ENCODE results near the gene HMGXB4.

The HMGXB4 gene

GRCh38 chr22:35214968-35215367 lies 42.3 kb upstream of the HMGXB4 start:
- no peaks in the 10 kb centered on the region for H3K36me3 ChIP-seq (ENCODE audit: control insufficient read depth, insufficient read depth, low read length)
- H3K4me3 ChIP-seq (replicated peaks; ENCODE audit: low read depth, low read length), result no peak overlapping the region
- TF ChIP-seq, protein P1, sequence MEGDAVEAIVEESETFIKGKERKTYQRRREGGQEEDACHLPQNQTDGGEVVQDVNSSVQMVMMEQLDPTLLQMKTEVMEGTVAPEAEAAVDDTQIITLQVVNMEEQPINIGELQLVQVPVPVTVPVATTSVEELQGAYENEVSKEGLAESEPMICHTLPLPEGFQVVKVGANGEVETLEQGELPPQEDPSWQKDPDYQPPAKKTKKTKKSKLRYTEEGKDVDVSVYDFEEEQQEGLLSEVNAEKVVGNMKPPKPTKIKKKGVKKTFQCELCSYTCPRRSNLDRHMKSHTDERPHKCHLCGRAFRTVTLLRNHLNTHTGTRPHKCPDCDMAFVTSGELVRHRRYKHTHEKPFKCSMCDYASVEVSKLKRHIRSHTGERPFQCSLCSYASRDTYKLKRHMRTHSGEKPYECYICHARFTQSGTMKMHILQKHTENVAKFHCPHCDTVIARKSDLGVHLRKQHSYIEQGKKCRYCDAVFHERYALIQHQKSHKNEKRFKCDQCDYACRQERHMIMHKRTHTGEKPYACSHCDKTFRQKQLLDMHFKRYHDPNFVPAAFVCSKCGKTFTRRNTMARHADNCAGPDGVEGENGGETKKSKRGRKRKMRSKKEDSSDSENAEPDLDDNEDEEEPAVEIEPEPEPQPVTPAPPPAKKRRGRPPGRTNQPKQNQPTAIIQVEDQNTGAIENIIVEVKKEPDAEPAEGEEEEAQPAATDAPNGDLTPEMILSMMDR (IDR thresholded peaks at IDR 0.05; ENCODE audit: insufficient read depth, low read length, poor library complexity, severe bottlenecking), result no peak
- H3K27me3 ChIP-seq (replicated peaks; ENCODE audit: control insufficient read depth, insufficient read depth, low read length), result no peaks in the 10 kb centered on the region
- DNase-seq (ENCODE audit: extremely low read depth, insufficient read length), result no peak

- no peak for DNase-seq (ENCODE audit: extremely low read depth, insufficient read length)
Observed at GRCh38 chr22:35215993-35216392, 41.3 kb upstream of the HMGXB4 start.

DNA sequence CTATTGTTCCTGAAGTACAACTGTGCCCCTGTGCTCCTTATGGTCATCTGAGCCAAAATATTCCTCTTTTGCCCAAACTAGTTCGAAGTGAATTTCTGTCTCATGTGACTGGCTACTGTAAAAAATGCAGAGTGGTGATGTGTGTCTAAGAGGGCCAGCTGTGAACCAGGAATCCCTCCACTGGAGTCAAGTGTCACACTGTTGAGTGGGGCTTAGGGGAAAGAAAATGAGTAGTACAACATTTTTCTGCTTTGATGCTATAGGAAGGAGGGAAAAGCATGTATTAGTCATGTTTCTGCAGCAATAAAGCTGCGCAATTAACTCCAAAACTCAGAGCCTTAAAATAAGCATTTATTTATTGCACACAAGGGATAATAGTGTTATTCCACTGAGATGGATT lies 39.8 kb upstream of the HMGXB4 start:
- Histone ChIP-seq H3K36me3 (ENCODE audit: control insufficient read depth, insufficient read depth, low read length) (no peaks in the 10 kb centered on the region), H3K27me3 (replicated peaks; ENCODE audit: control insufficient read depth, insufficient read depth, low read length) (no peaks in the 10 kb centered on the region), H3K4me3 (replicated peaks; ENCODE audit: low read depth, low read length) (no peak overlapping the region)
- no peak for DNase-seq (ENCODE audit: extremely low read depth, insufficient read length)
- TF ChIP-seq, protein P1 (IDR thresholded peaks at IDR 0.05; ENCODE audit: insufficient read depth, low read length, poor library complexity, severe bottlenecking), result no peak

More at GRCh38 chr22:35215993-35216392, 41.3 kb upstream of the HMGXB4 start:
- Histone ChIP-seq H3K36me3 (ENCODE audit: control insufficient read depth, insufficient read depth, low read length) (no peaks in the 10 kb centered on the region), H3K4me3 (replicated peaks; ENCODE audit: low read depth, low read length) (no peak overlapping the region), H3K27me3 (replicated peaks; ENCODE audit: control insufficient read depth, insufficient read depth, low read length) (no peaks in the 10 kb centered on the region)
- TF ChIP-seq, protein P1 (IDR thresholded peaks at IDR 0.05; ENCODE audit: insufficient read depth, low read length, poor library complexity, severe bottlenecking), result no peak

DNA sequence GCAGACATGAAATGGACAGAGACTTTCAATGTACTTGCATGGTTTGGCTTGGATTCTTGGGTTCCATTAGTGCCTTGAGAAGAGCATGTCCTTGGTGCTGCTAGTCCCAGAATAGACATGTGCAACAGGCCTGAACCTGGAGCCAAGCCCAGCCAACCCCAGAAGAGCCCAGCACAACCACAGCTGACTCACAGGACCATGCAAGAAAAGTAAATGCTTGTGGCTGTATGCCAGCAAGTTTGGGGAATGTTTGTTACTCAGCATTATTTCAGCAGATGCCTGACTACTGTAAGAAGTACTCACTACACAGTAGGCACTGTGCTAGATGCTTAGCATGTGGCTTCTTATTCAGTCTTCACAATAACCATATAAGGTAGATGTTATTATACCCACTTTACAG lies 39.2 kb upstream of the HMGXB4 start:
- Histone ChIP-seq H3K4me3 (replicated peaks; ENCODE audit: low read depth, low read length) (no peak overlapping the region), H3K27me3 (replicated peaks; ENCODE audit: control insufficient read depth, insufficient read depth, low read length) (no peaks in the 10 kb centered on the region), H3K36me3 (ENCODE audit: control insufficient read depth, insufficient read depth, low read length) (no peaks in the 10 kb centered on the region)
- TF ChIP-seq, protein P1 (IDR thresholded peaks at IDR 0.05; ENCODE audit: insufficient read depth, low read length, poor library complexity, severe bottlenecking), result no peak
- DNase-seq (ENCODE audit: extremely low read depth, insufficient read length), result no peak

GRCh38 chr22:35219012-35219411 lies 38.3 kb upstream of the HMGXB4 start:
- Histone ChIP-seq H3K4me3 (replicated peaks; ENCODE audit: low read depth, low read length) (no peak overlapping the region), H3K36me3 (ENCODE audit: control insufficient read depth, insufficient read depth, low read length) (no peaks in the 10 kb centered on the region), H3K27me3 (replicated peaks; ENCODE audit: control insufficient read depth, insufficient read depth, low read length) (no peaks in the 10 kb centered on the region)
- TF ChIP-seq, protein P1 (IDR thresholded peaks at IDR 0.05; ENCODE audit: insufficient read depth, low read length, poor library complexity, severe bottlenecking), result no peak
- no peak for DNase-seq (ENCODE audit: extremely low read depth, insufficient read length)

- no peak overlapping the region for H3K4me3 ChIP-seq (replicated peaks; ENCODE audit: low read depth, low read length)
- no peaks in the 10 kb centered on the region for H3K36me3 ChIP-seq (ENCODE audit: control insufficient read depth, insufficient read depth, low read length)
- no peaks in the 10 kb centered on the region for H3K27me3 ChIP-seq (replicated peaks; ENCODE audit: control insufficient read depth, insufficient read depth, low read length)
- TF ChIP-seq, protein P1 (IDR thresholded peaks at IDR 0.05; ENCODE audit: insufficient read depth, low read length, poor library complexity, severe bottlenecking), result no peak
- no peak for DNase-seq (ENCODE audit: extremely low read depth, insufficient read length)
Observed at GRCh38 chr22:35220221-35220620, 37.1 kb upstream of the HMGXB4 start.
